CD4-positive, alpha-beta T cell (primary cell): ENCODE measurements around the gene ZBTB11. TPM values are rescaled to one million over a fixed set of nuclear protein-coding genes. Genes with fewer than 3 reads are reported as not detected.

Source experiments
- ATAC-seq: fragments of 200-7000 bp; cut with Tn5 transposase; one replicate; pipeline ENCODE4 v1.10.0; 2022; ENCODE audit warnings: mild to moderate bottlenecking; ENCODE audit not compliant: poor library complexity
- CTCF ChIA-PET: fragments of 350-600 bp; sonication (Branson Sonifier 250); formaldehyde crosslinking; loops from one replicate; lab custom pipeline; 2021; ENCODE audit warnings: antibody characterized with exemption, inconsistent platforms; lab: Charles Lee
- POLR2A ChIA-PET: fragments of 350-600 bp; sonication (Branson Sonifier 250); formaldehyde crosslinking; loops from one replicate; lab custom pipeline; 2021; ENCODE audit warnings: antibody characterized with exemption, inconsistent platforms; lab: Charles Lee
- DNase-seq, 14 experiments: peaks; one replicate each; pipeline ENCODE4 v3.0.0-alpha.2; 2013 to 2020; ENCODE audit warnings: mixed read lengths in 2 of 14
- H3K27ac ChIP-seq, 2 donors: one replicate each; pipeline versions ENCODE4 v1.5.1 to v1.7.0; 2013; ENCODE audit warnings: low read length in 2 of 2, low read depth in 1 of 2, mild to moderate bottlenecking in 1 of 2
- H3K27me3 ChIP-seq, 2 experiments: 1 replicate in 1 of 2; 2 replicates in 1 of 2; pipeline versions ENCODE4 v1.6.1 to v1.7.0; 2013; ENCODE audit warnings: low read length in 2 of 2, control low read depth in 1 of 2, mild to moderate bottlenecking in 1 of 2, moderate library complexity in 1 of 2; ENCODE audit not compliant: insufficient read depth in 2 of 2, control insufficient read depth in 1 of 2
- H3K36me3 ChIP-seq: one replicate; pipeline ENCODE4 v1.6.1; 2013; ENCODE audit warnings: low read length, control low read depth; ENCODE audit not compliant: insufficient read depth
- H3K4me1 ChIP-seq: one replicate; pipeline ENCODE4 v1.6.1; 2013; ENCODE audit warnings: low read length, control low read depth; ENCODE audit not compliant: insufficient read depth
- H3K4me3 ChIP-seq: one replicate; pipeline ENCODE4 v1.5.1; 2013; ENCODE audit warnings: mild to moderate bottlenecking, low read length, moderate library complexity
- H3K9me3 ChIP-seq, 2 experiments: 1 replicate in 1 of 2; 2 replicates in 1 of 2; pipeline versions ENCODE4 v1.6.1 to v1.7.0; 2013; ENCODE audit warnings: low read length in 2 of 2, mild to moderate bottlenecking in 2 of 2, control low read depth in 1 of 2, moderate library complexity in 1 of 2; ENCODE audit not compliant: control insufficient read depth in 1 of 2, insufficient read depth in 1 of 2
- H3K27ac Mint-ChIP-seq: one replicate; pipeline ENCODE4 v1.8.0; 2020; ENCODE audit warnings: mixed read lengths
- H3K27me3 Mint-ChIP-seq: one replicate; pipeline ENCODE4 v1.8.0; 2021; ENCODE audit warnings: mixed read lengths
- H3K36me3 Mint-ChIP-seq: one replicate; pipeline ENCODE4 v1.8.0; 2021; ENCODE audit warnings: low read depth, mixed read lengths
- H3K4me1 Mint-ChIP-seq: one replicate; pipeline ENCODE4 v1.8.0; 2021; ENCODE audit warnings: low read depth, mixed read lengths
- H3K4me3 Mint-ChIP-seq: one replicate; pipeline ENCODE4 v1.8.0; 2020; ENCODE audit warnings: mild to moderate bottlenecking, mixed read lengths
- H3K9me3 Mint-ChIP-seq: one replicate; pipeline ENCODE4 v1.8.0; 2020; ENCODE audit warnings: mixed read lengths
- CTCF ChIP-seq: fragments of 200-600 bp; IDR thresholded peaks from one replicate; pipeline ENCODE4 v1.8.0; 2022; ENCODE audit warnings: antibody characterized with exemption, mild to moderate bottlenecking
- intact Hi-C, 2 experiments: fragments of 100-400 bp; cut with DNase I in 1 of 2; cut with micrococcal nuclease in 1 of 2; formaldehyde crosslinking; loops; one replicate each; pipeline versions ENCODE4 v1.15.1 to v1.9.0; 2023 to 2025; cut with DNase I, micrococcal nuclease
- total RNA-seq, 174 experiments: library from RNA in 2 of 174; stranded (reverse) in 2 of 174; gene quantifications; one replicate each; pipeline ENCODE4 v1.2.3 and lab custom pipeline; 2021 to 2026

ZBTB11 gene
- total RNA-seq, 2 experiments from 2014 or later, result 73.5 to 76.6 TPM

GRCh38 chr3:101635954-101636798 is 40.8 kb downstream of the ZBTB11 start:
- Histone ChIP-seq H3K4me3 (no peak overlapping the region), H3K27ac (no peak overlapping the region), H3K9me3 (no peaks in the 10 kb centered on the region), H3K4me1 (peaks cover 6% of the 10 kb centered on the region), H3K27me3 (no peaks in the 10 kb centered on the region), H3K36me3 (no peaks in the 10 kb centered on the region)
- Mint-ChIP-seq H3K9me3 (no peaks in the 10 kb centered on the region), H3K27me3 (no peaks in the 10 kb centered on the region), H3K27ac (no peak overlapping the region), H3K4me1 (peaks cover 6% of the 10 kb centered on the region), H3K4me3 (no peak overlapping the region), H3K36me3 (no peaks in the 10 kb centered on the region)
- intact Hi-C loops, result loop anchor here (1.0 to 5.0 kb wide), 3 partner anchors 64 to 566 kb away; partner anchors contain the start of gene PCNP (in 1 of the 2)
- TF ChIP-seq CTCF, result peak; percentile 61
- POLR2A ChIA-PET, result no interaction called here
- CTCF ChIA-PET, result no interaction called here
- peak; percentile 94 for ATAC-seq
- DNase-seq, result peak; percentile 58 to 75 (median 66)

GRCh38 chr3:101635345-101635744 is 41.6 kb downstream of the ZBTB11 start:
- no peak for ATAC-seq
- no peak for TF ChIP-seq CTCF
- no peaks in the 10 kb centered on the region for H3K36me3 ChIP-seq
- H3K27me3 ChIP-seq, result no peaks in the 10 kb centered on the region
- no peaks in the 10 kb centered on the region for H3K36me3 Mint-ChIP-seq
- H3K4me3 ChIP-seq, result no peak overlapping the region
- intact Hi-C loops, result loop anchor here in 1 of 2 experiments (5.0 kb wide), 1 partner anchor 63 kb away; the partner anchor contains the start of gene PCNP
- no peak overlapping the region for H3K27ac ChIP-seq
- H3K27ac Mint-ChIP-seq, result no peak overlapping the region
- H3K9me3 ChIP-seq, result no peaks in the 10 kb centered on the region
- peaks cover 6% of the 10 kb centered on the region for H3K4me1 Mint-ChIP-seq
- ChIA-PET POLR2A (no interaction called here), CTCF (no interaction called here)
- peaks cover 6% of the 10 kb centered on the region for H3K4me1 ChIP-seq
- no peak overlapping the region for H3K4me3 Mint-ChIP-seq
- H3K9me3 Mint-ChIP-seq, result no peaks in the 10 kb centered on the region
- no peaks in the 10 kb centered on the region for H3K27me3 Mint-ChIP-seq
- no peak for DNase-seq

- CTCF ChIA-PET, result no interaction called here
- Mint-ChIP-seq H3K4me3 (no peak overlapping the region), H3K9me3 (no peaks in the 10 kb centered on the region), H3K27ac (no peak overlapping the region), H3K36me3 (no peaks in the 10 kb centered on the region), H3K27me3 (no peaks in the 10 kb centered on the region), H3K4me1 (peaks cover 6% of the 10 kb centered on the region)
- Histone ChIP-seq H3K27me3 (no peaks in the 10 kb centered on the region), H3K9me3 (no peaks in the 10 kb centered on the region), H3K4me3 (no peak overlapping the region), H3K4me1 (peaks cover 6% of the 10 kb centered on the region), H3K36me3 (no peaks in the 10 kb centered on the region), H3K27ac (no peak overlapping the region)
- ATAC-seq (no peak), DNase-seq (no peak)
- intact Hi-C loops, result loop anchor here in 1 of 2 experiments (5.0 kb wide), 1 partner anchor 62 kb away; the partner anchor contains the start of gene PCNP
- POLR2A ChIA-PET, result no interaction called here
- TF ChIP-seq CTCF, result no peak
Measured at GRCh38 chr3:101634591-101635196, 42.2 kb downstream of the ZBTB11 start.
